Muscle of leg (tissue), 11 donors: ENCODE results near the gene NDOR1. TPM values are rescaled to one million over a fixed set of nuclear protein-coding genes. Genes with fewer than 3 reads are reported as not detected.

Experiments
- DNase-seq: peaks from one replicate; pipeline ENCODE4 v3.0.0; 2013
- H3K27ac ChIP-seq: one replicate; pipeline ENCODE4 v1.5.1; 2013; ENCODE audit warnings: mild to moderate bottlenecking, low read length, control low read depth
- H3K27me3 ChIP-seq: one replicate; pipeline ENCODE4 v1.6.1; 2013; ENCODE audit warnings: low read length; ENCODE audit not compliant: control insufficient read depth, insufficient read depth
- H3K36me3 ChIP-seq: one replicate; pipeline ENCODE4 v1.6.1; 2013; ENCODE audit warnings: low read length; ENCODE audit not compliant: control insufficient read depth, insufficient read depth
- H3K4me1 ChIP-seq: one replicate; pipeline ENCODE4 v1.6.1; 2013; ENCODE audit warnings: low read length; ENCODE audit not compliant: control insufficient read depth, insufficient read depth
- H3K4me3 ChIP-seq: one replicate; pipeline ENCODE4 v1.5.1; 2013; ENCODE audit warnings: low read length, control low read depth
- H3K9me3 ChIP-seq: replicated peaks from 2 replicates; pipeline ENCODE4 v1.6.1; 2013; ENCODE audit warnings: low read depth, low read length; ENCODE audit not compliant: control insufficient read depth
- WGBS: methylation state at CpG from one replicate; pipeline ENCODE4 v1.1.5; 2013; ENCODE audit warnings: missing lambda C conversion rate; ENCODE audit not compliant: insufficient coverage; 5-methylcytosine and 5-hydroxymethylcytosine counted together
- polyA plus RNA-seq, 8 donors: library from polyadenylated mRNA; unstranded; fragments of 120-200 nt; gene quantifications; one replicate each; pipeline versions ENCODE4 v1.2.1 to v1.2.3, GENCODE V29; 2013; ENCODE audit warnings: inconsistent platforms in 1 of 8, low replicate concordance in 1 of 8; ENCODE audit not compliant: insufficient read length in 8 of 8, insufficient read depth in 1 of 8
- total RNA-seq: library from RNA; stranded (reverse); fragments of 120-200 nt; gene quantifications from one replicate; pipeline ENCODE4 v1.2.4, GENCODE V29; 2013

NDOR1 gene
- total and polyA plus RNA-seq, 9 donors = 3.1 to 10.8 (median 8.0) TPM

GRCh38 chr9:137167747-137168572, 37.5 kb upstream of the NDOR1 start:
- Histone ChIP-seq H3K4me3 (no peak overlapping the region), H3K27me3 (peaks cover 87% of the 10 kb centered on the region), H3K4me1 (peaks cover 17% of the 10 kb centered on the region), H3K36me3 (no peaks in the 10 kb centered on the region), H3K9me3 (no peaks in the 10 kb centered on the region), H3K27ac (no peak overlapping the region)
- no peak for DNase-seq
- 5% methylated on average over 53 of the region's 57 CpGs for WGBS

- Histone ChIP-seq H3K9me3 (no peaks in the 10 kb centered on the region), H3K4me3 (no peak overlapping the region), H3K36me3 (no peaks in the 10 kb centered on the region), H3K27ac (no peak overlapping the region), H3K27me3 (peaks cover 84% of the 10 kb centered on the region), H3K4me1 (peaks cover 15% of the 10 kb centered on the region)
- WGBS = 1% methylated on average over 28 of the region's 36 CpGs
- no peak for DNase-seq
Measured at GRCh38 chr9:137168573-137168903, 37.0 kb upstream of the NDOR1 start.

GRCh38 chr9:137168904-137169856, 36.3 kb upstream of the NDOR1 start:
- under 1% methylated on average over 124 of the region's 124 CpGs for WGBS
- Histone ChIP-seq H3K4me1 (peaks cover 15% of the 10 kb centered on the region), H3K27me3 (peaks cover 83% of the 10 kb centered on the region), H3K4me3 (no peak overlapping the region), H3K9me3 (no peaks in the 10 kb centered on the region), H3K36me3 (no peaks in the 10 kb centered on the region), H3K27ac (no peak overlapping the region)
- DNase-seq = peak; percentile 52

GRCh38 chr9:137169896-137170358, 35.6 kb upstream of the NDOR1 start, which contains the start of gene LRRC26:
Gene LRRC26 (minus strand): TSS chr9:137170051. CDS start chr9:137169943, 108 bp downstream.
- 9% methylated on average over 39 of the region's 41 CpGs for WGBS
- peaks cover 15% of the 10 kb centered on the region for H3K4me1 ChIP-seq
- no peak within 1 kb of the TSS for H3K4me3 ChIP-seq
- peaks cover 81% of the 10 kb centered on the region for H3K27me3 ChIP-seq
- H3K27ac ChIP-seq = no peak within 1 kb of the TSS
- no peak for DNase-seq
- no peaks in the 10 kb centered on the region for H3K36me3 ChIP-seq
- H3K9me3 ChIP-seq = no peaks in the 10 kb centered on the region

GRCh38 chr9:137170486-137171148, 34.9 kb upstream of the NDOR1 start:
- Histone ChIP-seq H3K36me3 (no peaks in the 10 kb centered on the region), H3K27ac (no peak overlapping the region), H3K4me3 (no peak overlapping the region), H3K27me3 (peaks cover 78% of the 10 kb centered on the region), H3K9me3 (no peaks in the 10 kb centered on the region), H3K4me1 (peaks cover 15% of the 10 kb centered on the region)
- no peak for DNase-seq
- 59% methylated on average over 8 of the region's 14 CpGs for WGBS

- no peaks in the 10 kb centered on the region for H3K36me3 ChIP-seq
- WGBS = 82% methylated on average over 22 of the region's 22 CpGs
- no peaks in the 10 kb centered on the region for H3K9me3 ChIP-seq
- H3K27ac ChIP-seq = no peak overlapping the region
- peaks cover 71% of the 10 kb centered on the region for H3K27me3 ChIP-seq
- peaks cover 15% of the 10 kb centered on the region for H3K4me1 ChIP-seq
- H3K4me3 ChIP-seq = no peak overlapping the region
- DNase-seq = no peak
Measured at GRCh38 chr9:137171149-137171900, 34.2 kb upstream of the NDOR1 start.

GRCh38 chr9:137172901-137173795, 32.4 kb upstream of the NDOR1 start:
- no peak overlapping the region for H3K4me3 ChIP-seq
- H3K9me3 ChIP-seq = no peaks in the 10 kb centered on the region
- peaks cover 53% of the 10 kb centered on the region for H3K27me3 ChIP-seq
- peaks cover 9% of the 10 kb centered on the region for H3K4me1 ChIP-seq
- H3K27ac ChIP-seq = no peak overlapping the region
- DNase-seq = no peak
- H3K36me3 ChIP-seq = peaks cover 11% of the 10 kb centered on the region
- 68% methylated on average over 16 of the region's 21 CpGs for WGBS

GRCh38 chr9:137173796-137174664, 31.5 kb upstream of the NDOR1 start:
- H3K4me1 ChIP-seq = peaks cover 7% of the 10 kb centered on the region
- 79% methylated on average over 42 of the region's 45 CpGs for WGBS
- no peak overlapping the region for H3K4me3 ChIP-seq
- H3K27me3 ChIP-seq = peaks cover 45% of the 10 kb centered on the region
- no peaks in the 10 kb centered on the region for H3K9me3 ChIP-seq
- DNase-seq = no peak
- H3K36me3 ChIP-seq = peaks cover 19% of the 10 kb centered on the region
- H3K27ac ChIP-seq = no peak overlapping the region
